Activated B cell treated with CpG ODN at 0.5 μM for 24 hours (primary cell): ENCODE data around the gene PSMD6. TPM values are rescaled to one million over a fixed set of nuclear protein-coding genes. Genes with fewer than 3 reads are reported as not detected.

Experiments used
- ATAC-seq: fragments of 200-7000 bp; cut with Tn5 transposase; one replicate; pipeline ENCODE4 v1.10.0; 2021; ENCODE audit warnings: low read depth, mild to moderate bottlenecking, moderate library complexity
- CTCF ChIA-PET: fragments of 350-600 bp; sonication (Branson Sonifier 250); formaldehyde crosslinking; loops from one replicate; lab custom pipeline; 2021; ENCODE audit warnings: antibody characterized with exemption; lab: Charles Lee
- POLR2A ChIA-PET: fragments of 350-600 bp; sonication (Branson Sonifier 250); formaldehyde crosslinking; loops from one replicate; lab custom pipeline; 2021; ENCODE audit warnings: antibody characterized with exemption; lab: Charles Lee
- DNase-seq: peaks from one replicate; pipeline ENCODE4 v3.0.0; 2022
- H3K27ac Mint-ChIP-seq: one replicate; pipeline ENCODE4 v1.8.0; 2020; ENCODE audit warnings: mixed read lengths
- H3K27me3 Mint-ChIP-seq: one replicate; pipeline ENCODE4 v1.8.0; 2021; ENCODE audit warnings: mixed read lengths
- H3K36me3 Mint-ChIP-seq: one replicate; pipeline ENCODE4 v1.8.0; 2021; ENCODE audit warnings: low read depth, mixed read lengths
- H3K4me1 Mint-ChIP-seq: one replicate; pipeline ENCODE4 v1.8.0; 2021; ENCODE audit warnings: mixed read lengths
- H3K4me3 Mint-ChIP-seq: one replicate; pipeline ENCODE4 v1.8.0; 2020; ENCODE audit warnings: mild to moderate bottlenecking, mixed read lengths
- H3K9me3 Mint-ChIP-seq: one replicate; pipeline ENCODE4 v1.8.0; 2020; ENCODE audit warnings: mixed read lengths
- intact Hi-C: fragments of 100-400 bp; cut with micrococcal nuclease; formaldehyde crosslinking; loops from one replicate; pipeline ENCODE4 v1.15.1; 2024
- total RNA-seq: library from RNA; stranded (reverse); gene quantifications from 2 replicates; pipeline ENCODE4 v1.2.3, GENCODE V29; 2022
- TF ChIP-seq, protein P1 (sequence below): fragments of 200-600 bp; IDR thresholded peaks from one replicate; pipeline ENCODE4 v1.8.0; 2022; ENCODE audit warnings: antibody characterized with exemption, mild to moderate bottlenecking

The PSMD6 gene
- total RNA-seq, 1 donor from 2014 or later: 91.4 TPM

DNA sequence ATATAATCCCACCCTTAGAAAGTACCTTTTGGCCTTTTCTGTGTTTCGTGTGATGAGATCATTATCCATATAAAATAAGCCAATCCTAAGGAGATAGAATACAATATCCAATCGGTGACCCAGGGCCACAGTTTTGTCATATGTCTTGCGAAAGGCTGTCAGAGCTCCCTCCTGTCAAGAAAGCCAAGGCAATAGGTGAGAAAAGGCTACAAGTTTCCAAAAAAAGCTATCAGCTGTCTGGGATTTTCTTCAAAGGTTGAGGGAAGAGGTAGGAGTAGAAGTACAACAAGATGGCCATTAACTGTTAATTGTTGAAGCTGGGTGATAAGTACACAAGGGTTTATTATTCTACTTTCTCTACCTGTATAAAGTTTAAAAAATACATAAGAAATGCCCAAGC is 4.0 kb downstream of the PSMD6 start:
- TF ChIP-seq, protein P1, sequence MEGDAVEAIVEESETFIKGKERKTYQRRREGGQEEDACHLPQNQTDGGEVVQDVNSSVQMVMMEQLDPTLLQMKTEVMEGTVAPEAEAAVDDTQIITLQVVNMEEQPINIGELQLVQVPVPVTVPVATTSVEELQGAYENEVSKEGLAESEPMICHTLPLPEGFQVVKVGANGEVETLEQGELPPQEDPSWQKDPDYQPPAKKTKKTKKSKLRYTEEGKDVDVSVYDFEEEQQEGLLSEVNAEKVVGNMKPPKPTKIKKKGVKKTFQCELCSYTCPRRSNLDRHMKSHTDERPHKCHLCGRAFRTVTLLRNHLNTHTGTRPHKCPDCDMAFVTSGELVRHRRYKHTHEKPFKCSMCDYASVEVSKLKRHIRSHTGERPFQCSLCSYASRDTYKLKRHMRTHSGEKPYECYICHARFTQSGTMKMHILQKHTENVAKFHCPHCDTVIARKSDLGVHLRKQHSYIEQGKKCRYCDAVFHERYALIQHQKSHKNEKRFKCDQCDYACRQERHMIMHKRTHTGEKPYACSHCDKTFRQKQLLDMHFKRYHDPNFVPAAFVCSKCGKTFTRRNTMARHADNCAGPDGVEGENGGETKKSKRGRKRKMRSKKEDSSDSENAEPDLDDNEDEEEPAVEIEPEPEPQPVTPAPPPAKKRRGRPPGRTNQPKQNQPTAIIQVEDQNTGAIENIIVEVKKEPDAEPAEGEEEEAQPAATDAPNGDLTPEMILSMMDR: no peak
- CTCF ChIA-PET: no interaction called here
- peaks cover 69% of the 10 kb centered on the region for H3K36me3 Mint-ChIP-seq
- no peak overlapping the region for H3K4me3 Mint-ChIP-seq
- DNase-seq: no peak
- no peaks in the 10 kb centered on the region for H3K9me3 Mint-ChIP-seq
- no peak for ATAC-seq
- H3K27ac Mint-ChIP-seq: no peak overlapping the region
- POLR2A ChIA-PET: no interaction called here
- no peaks in the 10 kb centered on the region for H3K27me3 Mint-ChIP-seq
- intact Hi-C loops: no loop called here
- peaks cover 28% of the 10 kb centered on the region for H3K4me1 Mint-ChIP-seq

DNA sequence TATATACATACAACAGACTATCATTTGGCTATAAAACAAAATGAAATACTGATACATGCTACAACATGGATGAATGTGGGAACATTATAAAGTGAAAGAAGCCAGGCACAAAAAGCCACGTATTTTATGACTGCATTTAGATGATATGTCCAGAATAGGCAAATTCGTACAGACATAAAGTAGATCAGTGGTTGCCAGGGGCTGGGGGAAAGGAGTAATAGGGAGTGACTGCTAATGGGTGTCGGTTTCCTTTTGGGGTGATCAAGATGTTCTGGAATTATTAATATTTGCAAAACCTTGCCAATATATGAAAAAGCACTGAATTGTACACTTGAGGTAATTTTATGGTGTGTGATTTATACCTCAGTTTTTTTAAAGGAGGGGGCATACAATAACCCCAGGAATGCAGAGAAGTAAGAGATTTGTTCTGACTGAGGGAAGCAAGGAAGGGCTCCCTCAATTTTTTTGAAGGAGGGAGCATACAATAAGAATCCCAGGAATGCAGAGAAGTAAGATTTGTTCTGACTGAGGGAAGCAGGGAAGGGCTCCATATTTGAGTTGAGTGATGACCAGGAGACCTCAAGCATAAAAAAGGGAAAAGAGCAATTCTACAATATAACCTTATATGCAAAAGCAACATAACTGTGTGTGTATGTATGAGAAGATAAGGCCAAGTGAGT is 6.2 kb downstream of the PSMD6 start:
- H3K27me3 Mint-ChIP-seq: no peaks in the 10 kb centered on the region

DNA sequence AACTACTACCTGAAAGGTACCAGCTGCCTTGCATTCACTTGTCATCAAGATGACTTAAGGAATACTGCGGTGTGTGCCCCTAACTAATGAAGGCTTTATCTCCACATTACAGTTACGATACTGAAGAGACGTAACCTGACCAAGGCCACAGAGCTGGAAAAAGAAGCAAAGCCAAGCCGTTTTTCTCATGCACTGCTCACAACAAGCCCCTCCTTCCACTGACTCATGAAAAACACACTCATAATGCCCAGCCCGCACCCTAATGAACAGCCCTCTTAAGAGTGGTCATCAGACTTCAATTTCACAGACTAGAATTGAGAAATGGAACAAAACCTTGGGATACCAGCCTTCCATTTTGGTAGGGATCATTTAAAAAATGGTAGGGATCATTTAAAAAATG is 11.6 kb downstream of the PSMD6 start:
- no peak for DNase-seq
- no peaks in the 10 kb centered on the region for H3K9me3 Mint-ChIP-seq
- peaks cover 80% of the 10 kb centered on the region for H3K36me3 Mint-ChIP-seq
- POLR2A ChIA-PET: interaction anchor here (0.5 kb wide), 1 partner anchor 76 kb away, joined by 5 read pairs; no protein-coding TSS in a partner anchor
- intact Hi-C loops: no loop called here
- H3K4me1 Mint-ChIP-seq: peaks cover 3% of the 10 kb centered on the region
- no peaks in the 10 kb centered on the region for H3K27me3 Mint-ChIP-seq
- no peak overlapping the region for H3K27ac Mint-ChIP-seq
- ATAC-seq: no peak
- TF ChIP-seq, protein P1: no peak
- CTCF ChIA-PET: interaction anchor here (1.7 to 2.0 kb wide), 2 partner anchors 12 to 18 kb away, joined by 5 to 6 read pairs; partner anchors contain the start of gene PSMD6
- no peak overlapping the region for H3K4me3 Mint-ChIP-seq

More for the DNA sequence above, 6.2 kb downstream of the PSMD6 start:
- intact Hi-C loops: no loop called here
- no peak for DNase-seq
- TF ChIP-seq, protein P1: no peak
- no peaks in the 10 kb centered on the region for H3K9me3 Mint-ChIP-seq
- ATAC-seq: no peak
- no peak overlapping the region for H3K4me3 Mint-ChIP-seq
- ChIA-PET CTCF (interaction anchor here (1.2 kb wide), 1 partner anchor 24 kb away, joined by 3 read pairs; no protein-coding TSS in a partner anchor), POLR2A (no interaction called here)
- peaks cover 13% of the 10 kb centered on the region for H3K4me1 Mint-ChIP-seq
- H3K36me3 Mint-ChIP-seq: peaks cover 87% of the 10 kb centered on the region
- no peak overlapping the region for H3K27ac Mint-ChIP-seq

DNA sequence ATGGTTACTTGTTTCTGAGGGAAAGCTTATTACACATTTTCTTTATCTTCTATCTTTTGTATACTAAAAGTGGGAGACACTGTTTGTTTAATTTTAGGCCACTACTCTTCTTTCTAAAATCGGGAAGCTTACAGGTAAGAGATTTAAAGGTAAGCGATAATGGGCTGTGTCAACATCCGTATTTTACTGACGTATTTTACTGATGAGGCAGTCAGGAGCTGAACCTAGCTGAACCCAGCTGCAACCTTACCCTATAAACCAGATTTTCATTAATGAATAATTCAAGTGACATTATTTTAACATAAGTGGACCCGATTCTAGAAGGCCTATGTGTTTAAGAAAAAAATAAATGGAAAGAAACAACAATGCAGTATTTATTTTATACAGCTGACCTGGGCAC is 13.1 kb downstream of the PSMD6 start:
- peaks cover 67% of the 10 kb centered on the region for H3K36me3 Mint-ChIP-seq
- POLR2A ChIA-PET: no interaction called here
- H3K9me3 Mint-ChIP-seq: no peaks in the 10 kb centered on the region

DNA sequence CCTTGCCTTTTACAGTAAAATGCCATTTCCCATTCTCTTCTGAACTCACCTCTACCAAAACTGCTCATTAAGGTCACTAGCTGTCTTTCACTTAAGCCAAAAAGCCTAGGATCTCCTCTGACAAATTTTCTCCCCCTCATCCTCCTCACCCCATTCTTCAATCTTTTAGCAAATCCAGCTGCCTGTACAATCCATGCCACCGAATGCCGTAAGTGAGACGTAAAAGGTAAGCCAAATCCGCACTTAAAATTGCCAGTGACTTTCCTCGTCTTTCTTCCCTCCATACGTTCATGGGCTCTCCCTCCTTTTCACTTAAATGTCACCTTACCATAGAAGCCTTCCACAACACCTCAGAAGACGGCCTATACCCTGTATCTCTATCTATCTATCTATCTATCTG is 13.8 kb downstream of the PSMD6 start:
- Mint-ChIP-seq H3K9me3 (no peaks in the 10 kb centered on the region), H3K4me1 (no peaks in the 10 kb centered on the region), H3K36me3 (peaks cover 61% of the 10 kb centered on the region), H3K4me3 (no peak overlapping the region), H3K27ac (no peak overlapping the region), H3K27me3 (no peaks in the 10 kb centered on the region)
- ATAC-seq (no peak), DNase-seq (no peak)
- CTCF ChIA-PET: interaction anchor here (2.0 kb wide), 1 partner anchor 16 kb away, joined by 6 read pairs; no protein-coding TSS in a partner anchor
- TF ChIP-seq, protein P1: no peak
- intact Hi-C loops: no loop called here
- POLR2A ChIA-PET: no interaction called here

More for the DNA sequence above, 13.1 kb downstream of the PSMD6 start:
- intact Hi-C loops: no loop called here
- ATAC-seq (no peak), DNase-seq (no peak)
- no peak overlapping the region for H3K4me3 Mint-ChIP-seq
- no peak overlapping the region for H3K27ac Mint-ChIP-seq
- no peaks in the 10 kb centered on the region for H3K4me1 Mint-ChIP-seq
- no peaks in the 10 kb centered on the region for H3K27me3 Mint-ChIP-seq
- TF ChIP-seq, protein P1: no peak
- CTCF ChIA-PET: interaction anchor here (1.7 to 2.0 kb wide), 2 partner anchors 13 to 16 kb away, joined by 5 to 6 read pairs; partner anchors contain the start of gene PSMD6
